Stimulated activated CD8-positive, alpha-beta memory T cell treated with anti-CD3 and anti-CD28 coated beads, Interleukin-12 subunit alpha, Interleukin-12 subunit beta, amount 100 ng/mL, for 4 hours (primary cell): ENCODE results near the gene GPATCH1.
A peak's percentile ranks its signal among the peaks of the same experiment; 100 is the strongest.

ENCODE experiments used
- DNase-seq: peaks from one replicate; pipeline ENCODE4 v3.0.0-alpha.2; 2020; ENCODE audit warnings: low read depth

The GPATCH1 gene

DNA sequence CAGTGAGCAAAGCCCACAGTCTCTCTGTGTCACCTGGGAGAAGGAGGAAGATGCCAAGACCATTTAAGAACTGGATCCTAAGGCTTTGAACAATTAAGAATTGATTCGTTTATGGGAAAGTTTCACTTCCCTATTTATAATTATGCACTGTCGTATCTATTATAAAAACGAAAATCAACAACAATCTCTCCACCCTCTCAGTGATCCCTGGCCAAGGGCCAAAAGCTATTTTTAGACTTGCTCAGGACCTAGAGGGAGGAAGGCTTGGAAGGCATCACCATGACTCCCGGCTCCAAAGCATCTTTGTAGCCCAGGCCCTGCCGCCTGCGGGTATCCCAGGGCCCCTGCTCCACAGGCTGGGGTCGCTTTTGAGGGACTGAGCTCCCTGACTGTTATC lies 17.6 kb upstream of the GPATCH1 start:
- no peak for DNase-seq

DNA sequence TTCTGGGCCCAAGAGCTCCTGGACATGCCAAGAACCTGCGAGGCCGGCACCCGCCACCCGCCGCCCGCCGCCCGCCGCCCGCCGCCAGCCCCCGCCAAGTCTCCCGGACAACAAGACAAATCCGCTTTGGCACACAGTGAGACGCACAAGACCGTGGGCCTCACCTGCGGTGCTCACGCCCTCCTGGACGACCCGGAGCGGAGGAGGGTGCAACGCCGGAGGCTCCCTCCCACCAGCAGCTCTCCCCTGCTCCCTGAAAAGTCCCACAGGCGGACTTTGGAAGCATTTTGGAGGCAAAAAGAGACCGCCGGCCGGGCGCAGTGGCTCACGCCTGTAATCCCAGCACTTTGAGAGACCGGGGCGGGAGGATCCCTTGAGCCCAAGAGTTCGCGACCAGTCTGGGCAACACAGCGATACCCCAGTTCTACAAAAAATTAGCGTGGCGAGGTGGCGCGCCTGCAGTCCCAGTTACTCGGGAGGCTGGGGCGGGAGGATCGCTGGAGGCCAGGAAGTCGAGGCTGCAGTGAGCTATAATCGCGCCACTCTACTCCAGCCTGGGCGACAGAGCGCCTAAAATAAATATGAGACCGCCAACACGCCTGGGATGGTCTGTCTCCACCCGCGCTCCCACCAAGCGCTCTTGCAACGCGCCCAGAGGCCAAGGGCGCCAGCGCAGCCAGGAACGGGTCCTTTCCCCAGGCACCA lies 17.1 kb upstream of the GPATCH1 start:
- no peak for DNase-seq

DNA sequence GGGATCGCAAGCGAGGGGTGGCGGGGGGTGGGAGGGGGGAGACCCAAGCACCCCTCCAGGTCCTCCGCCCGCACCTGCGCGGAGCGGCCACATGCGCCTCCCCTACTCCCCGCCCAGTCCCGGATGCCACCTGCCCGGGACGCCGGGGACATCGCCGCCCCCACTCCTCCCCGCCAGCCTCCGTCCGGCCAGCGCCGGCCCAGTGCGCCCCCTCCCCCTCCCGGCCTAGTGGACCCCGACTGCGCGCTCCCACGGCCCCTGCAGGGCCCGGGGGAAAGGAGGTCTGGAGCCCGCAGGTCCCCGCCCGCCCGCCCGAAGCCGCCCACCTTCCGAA lies 16.6 kb upstream of the GPATCH1 start:
- no peak for DNase-seq

DNA sequence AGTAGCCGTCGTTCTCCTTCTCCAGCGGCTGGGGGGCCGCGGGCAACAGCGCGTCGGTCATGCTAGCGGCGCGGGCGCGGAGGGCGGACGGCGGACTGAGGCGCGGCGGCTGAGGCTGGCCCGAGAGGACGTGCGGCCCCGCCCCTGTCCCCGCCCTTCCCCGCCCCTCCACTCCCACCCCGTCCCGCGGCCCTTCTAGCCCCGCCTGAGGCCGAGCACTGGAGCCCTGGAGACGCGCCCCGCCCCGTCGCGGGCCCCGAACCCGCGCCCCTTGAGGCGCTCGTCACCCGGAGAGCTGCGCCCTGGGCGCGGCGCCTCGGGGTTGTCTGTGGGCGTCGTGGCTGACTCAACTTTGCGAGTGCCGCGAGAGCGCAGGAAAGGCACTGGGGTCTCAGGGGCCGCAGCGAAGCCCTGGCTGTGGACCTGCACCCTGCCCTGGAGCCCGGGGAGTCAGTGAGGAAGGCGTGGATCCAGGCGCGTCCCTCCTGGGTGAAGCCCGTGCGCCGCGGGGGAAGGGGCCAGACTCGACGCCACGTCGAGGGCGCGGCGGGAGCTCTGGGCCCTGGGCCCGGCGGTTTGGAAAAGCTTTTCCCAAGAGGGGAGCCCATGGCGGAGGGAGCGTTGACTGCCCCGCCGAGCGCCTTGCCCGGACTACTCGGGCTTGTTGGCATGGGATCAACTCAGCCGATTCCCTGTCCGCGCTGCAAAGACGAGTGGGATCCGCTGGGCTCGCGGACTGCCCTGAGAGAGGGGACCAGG lies 16.0 kb upstream of the GPATCH1 start, which contains the start of gene RHPN2:
Gene RHPN2 (minus strand): TSS at position 97 of the 759 bp plus-strand sequence. CDS start 36 bp downstream, at position 61.
- peak; percentile 33 for DNase-seq

DNA sequence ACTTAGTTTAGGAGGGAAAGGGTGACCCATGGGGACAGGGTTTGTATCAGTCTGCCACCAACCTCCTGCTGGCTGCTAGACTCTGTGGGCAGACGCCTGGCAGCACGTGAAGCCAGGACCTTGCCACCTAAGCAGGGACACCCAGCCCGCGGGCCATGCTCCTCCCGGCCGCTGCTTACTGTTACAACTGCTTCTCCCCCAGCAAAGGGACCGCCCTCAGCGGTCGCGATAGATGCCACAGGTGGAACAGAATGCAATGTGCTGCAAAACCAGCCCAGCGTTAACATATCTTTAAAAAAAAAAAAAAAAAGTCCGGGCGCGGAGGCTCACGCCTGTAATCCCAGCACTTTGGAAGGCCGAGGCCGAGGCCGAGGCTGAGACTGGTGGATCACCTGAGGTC lies 14.4 kb upstream of the GPATCH1 start:
- no peak for DNase-seq

DNA sequence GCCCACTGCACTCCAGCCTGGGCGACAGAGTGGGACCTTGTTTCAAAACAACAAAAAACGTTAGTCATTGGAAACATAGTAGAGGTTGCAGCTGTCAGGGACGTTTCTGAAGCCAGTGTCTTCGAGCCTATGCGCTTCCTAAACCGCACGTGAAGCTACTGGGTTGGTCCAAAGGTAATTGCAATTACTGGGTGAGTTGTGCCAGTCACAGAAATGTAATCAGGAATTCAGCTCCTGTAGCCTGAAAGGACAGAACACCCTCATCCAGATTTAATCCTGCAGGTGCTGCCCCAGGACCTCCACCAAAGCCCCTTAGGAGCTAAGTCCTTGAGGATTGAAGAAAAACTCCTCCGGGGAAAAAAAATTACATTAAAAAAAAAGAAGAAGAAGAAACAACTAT lies 13.9 kb upstream of the GPATCH1 start:
- DNase-seq: no peak

DNA sequence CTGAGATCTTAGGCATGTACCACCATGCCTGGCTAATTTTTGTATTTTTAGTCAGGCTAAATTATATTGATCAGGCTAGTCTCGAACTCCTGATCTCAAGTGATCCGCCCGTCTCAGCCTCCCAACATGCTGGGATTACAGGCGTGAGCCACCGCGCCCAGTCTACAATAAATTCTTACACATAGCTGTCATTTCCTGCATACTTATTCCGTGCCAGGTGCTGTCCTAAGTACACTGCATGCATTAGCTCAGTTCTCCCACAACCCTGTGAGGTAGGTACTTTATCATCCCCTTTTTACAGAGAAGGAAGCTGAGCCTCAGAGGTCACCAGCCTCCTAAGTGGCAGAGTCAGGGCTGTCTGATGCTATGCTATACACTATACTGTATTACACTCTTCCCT lies 9.1 kb upstream of the GPATCH1 start:
- no peak for DNase-seq

DNA sequence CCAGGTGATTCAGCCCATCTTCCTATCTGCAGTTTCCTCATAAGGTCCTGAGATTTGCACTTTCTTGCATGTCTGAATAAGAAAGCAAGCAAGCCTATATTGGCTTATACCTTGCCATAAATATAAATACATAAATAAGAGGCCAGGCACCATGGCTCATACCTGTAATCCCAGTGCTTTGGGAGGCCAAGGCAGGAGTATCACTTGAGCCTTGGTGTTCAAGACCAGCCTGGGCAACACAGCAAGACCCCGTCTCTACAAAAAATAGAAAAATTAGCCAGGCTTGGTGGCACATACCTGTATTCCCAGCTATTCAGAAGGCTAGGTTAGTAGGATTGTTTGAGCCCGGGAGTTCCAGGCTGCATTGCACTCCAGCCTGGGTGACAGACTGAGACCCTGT lies 5.5 kb upstream of the GPATCH1 start:
- no peak for DNase-seq

DNA sequence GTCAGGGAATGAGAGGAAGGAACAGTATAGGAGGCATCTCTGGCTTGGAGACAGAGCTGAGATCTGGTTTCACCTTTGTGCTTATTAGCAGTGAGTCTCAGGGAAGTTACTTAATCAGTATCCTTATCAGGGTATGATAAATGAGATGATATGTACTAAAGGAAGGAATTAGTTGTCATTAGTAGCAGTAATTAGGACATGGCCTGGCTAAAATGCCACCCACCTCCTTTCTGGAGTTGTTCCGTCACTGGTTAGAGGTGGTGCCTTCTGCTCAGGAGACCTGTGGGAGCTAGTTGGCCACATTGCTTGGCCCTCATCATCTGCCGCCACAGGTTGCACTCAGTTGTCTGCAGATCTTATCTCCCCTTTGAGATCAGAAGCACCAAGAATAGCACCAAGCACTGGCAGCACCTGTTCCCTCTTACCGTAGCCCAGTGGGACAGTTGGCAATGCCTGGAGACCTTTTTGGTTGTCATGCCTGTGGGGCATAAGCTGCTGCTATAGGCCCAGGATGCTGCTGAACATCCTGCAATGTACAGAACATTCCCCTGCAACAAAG lies 4.7 kb downstream of the GPATCH1 start:
- no peak for DNase-seq

DNA sequence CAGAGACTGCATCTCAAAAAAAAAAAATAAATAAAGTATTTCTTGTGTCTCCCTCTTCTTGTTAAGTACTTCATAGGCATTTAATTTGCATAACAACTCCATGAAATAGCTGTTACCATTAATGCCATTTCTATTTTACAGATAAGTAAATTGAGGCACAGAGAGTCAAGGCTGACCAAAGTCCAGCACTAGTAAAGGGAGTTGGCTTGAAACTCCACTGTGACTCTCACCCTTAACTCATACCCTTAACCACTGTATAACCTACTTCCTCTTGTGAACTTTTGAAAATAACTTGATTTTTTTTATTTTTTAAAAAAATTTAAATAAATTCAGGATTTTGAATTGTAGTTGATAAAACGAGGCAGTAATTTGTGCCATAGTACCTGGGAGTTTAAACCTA lies 6.0 kb downstream of the GPATCH1 start:
- DNase-seq: no peak

DNA sequence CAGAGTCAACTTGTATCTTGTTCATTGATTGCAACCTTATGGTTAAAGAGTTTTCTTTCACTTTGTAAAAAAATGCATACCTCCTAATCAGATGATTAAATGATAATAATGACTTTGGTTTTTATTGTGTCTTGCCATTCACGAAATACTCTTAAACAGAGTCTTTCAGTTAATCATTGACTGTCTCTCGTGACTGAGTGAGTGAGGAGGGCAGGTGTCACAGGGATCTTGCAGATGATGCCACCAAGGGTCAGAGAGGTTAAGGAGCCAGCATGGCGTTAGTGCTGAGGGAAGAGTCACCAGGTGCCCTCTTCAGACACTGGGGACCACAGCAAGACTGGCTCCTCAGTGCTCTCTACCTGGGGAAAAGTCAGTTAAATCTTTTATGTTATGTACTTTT lies 8.0 kb downstream of the GPATCH1 start:
- no peak for DNase-seq

DNA sequence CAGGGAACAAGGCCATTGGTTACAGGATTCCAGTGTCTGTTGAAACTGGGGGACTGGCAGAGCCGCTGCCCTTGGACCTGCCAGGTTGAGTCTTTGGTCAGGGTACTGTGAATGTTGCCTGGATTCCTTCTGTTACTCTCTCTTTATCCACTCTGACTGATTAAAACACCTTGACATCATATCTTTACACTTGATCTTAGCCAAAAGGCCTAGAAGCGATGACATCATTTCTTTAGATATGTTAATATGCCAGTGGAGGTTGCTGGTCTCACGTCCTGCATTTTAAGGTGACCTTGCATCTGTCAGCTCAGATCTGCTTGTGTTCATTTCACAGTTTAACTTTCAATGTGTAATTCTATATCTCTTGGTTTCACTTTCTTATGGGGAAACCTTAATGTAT lies 9.2 kb downstream of the GPATCH1 start:
- DNase-seq: no peak

DNA sequence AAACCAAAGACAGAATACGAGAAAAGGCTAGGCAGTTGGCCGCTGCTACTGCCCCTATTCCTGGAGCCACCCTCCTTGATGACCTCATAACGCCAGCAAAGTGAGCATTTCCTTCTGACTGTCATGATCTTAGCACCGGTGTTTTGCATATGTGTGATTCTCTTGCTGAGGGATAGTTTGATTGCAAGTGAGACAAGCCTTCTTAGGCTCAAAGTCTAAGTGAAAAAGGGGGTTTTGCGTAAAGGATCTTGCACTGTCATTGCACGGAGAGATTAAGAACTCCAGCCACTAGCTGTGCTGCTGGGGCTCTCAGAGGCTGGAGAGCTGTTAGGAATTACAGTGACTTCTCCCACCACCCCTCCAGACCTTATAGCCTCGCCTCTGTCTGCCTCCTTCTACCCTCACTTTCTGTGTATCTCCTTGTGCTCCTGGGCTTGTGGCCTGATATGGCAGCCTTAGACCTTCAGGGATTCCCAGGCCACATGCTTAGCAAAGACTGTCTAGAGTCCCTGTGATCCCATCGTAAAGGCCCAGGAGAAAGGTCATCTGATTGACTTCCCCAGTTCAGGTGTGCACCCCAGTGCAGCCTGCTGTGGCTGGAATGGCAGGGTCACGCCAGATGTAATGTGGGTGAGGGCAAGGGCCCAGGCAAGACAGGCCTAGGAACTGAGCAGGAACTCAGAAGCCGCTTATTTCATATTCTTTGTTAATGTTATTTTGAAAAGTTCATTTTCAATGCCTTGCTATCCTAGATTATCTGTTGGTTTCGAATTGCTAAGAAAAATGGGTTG lies 12.6 kb downstream of the GPATCH1 start:
- DNase-seq: no peak

DNA sequence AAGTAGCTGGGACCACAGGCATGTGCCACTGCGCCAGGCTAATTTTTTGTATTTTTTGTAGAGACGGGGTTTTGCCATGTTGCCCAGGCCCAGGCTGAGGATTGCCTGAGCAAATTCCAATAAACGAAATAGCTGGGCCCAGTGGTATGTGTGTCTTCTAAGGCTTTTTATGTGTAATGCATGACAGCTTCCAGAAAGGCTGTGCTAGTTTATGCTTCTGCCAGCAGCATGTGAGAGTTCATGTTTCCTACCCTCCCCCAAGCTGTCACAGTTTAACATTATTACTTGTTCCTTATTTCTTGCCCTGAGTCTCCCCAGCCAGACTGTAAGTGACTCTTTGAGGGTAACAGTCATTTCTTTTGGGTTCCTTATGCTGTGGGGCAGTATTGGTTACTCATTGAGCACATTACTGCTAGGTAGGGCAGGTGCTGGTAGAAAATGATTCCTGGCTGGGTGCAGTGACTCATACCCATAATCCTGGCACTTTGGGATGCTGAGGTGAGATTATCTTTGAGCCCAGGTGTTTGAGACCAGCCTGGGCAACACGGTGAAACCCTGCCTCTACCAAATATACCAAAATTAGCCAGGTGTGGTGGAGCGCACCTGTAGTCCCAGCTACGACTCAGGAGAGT lies 13.6 kb downstream of the GPATCH1 start:
- no peak for DNase-seq

DNA sequence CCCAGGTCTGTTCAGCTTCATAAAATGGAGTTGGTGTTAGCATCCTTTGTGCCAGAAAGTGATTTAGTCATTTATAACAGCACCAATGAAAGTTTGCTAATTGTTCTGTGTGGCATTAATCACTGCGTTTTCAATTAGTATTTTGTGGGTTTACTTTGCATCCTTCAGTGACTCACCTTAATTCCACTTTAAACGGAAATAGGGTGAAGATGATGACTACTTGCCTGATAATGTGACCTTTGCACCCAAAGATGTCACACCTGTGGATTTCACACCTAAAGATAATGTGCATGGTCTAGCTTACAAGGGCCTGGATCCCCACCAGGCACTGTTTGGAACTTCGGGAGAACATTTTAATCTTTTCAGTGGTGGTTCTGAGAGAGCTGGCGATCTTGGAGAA lies 15.0 kb downstream of the GPATCH1 start:
- DNase-seq: no peak

DNA sequence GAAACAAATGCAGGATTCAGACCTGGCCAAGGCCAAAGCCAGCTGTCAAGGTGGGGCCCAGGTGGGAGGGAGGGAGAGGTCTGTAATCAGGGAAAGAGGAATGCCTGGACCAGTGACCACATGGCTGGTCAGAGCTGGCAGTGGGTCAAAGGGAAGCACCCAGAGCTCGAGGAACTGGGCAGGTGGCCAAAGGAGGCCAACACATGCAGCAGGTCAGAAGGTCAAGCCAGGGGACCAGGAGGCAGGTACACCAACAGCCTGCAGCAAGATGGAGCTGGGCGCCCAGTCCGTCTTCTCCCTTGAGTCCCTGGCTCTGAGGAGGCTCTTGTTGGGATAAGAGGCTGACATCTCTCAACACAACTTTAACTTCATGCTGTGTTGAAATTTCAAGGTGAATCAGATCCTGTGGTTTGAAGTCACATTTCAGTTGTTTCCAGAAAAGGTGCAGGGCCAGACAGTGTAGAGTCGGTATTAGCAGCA lies 17.1 kb downstream of the GPATCH1 start:
- no peak for DNase-seq

DNA sequence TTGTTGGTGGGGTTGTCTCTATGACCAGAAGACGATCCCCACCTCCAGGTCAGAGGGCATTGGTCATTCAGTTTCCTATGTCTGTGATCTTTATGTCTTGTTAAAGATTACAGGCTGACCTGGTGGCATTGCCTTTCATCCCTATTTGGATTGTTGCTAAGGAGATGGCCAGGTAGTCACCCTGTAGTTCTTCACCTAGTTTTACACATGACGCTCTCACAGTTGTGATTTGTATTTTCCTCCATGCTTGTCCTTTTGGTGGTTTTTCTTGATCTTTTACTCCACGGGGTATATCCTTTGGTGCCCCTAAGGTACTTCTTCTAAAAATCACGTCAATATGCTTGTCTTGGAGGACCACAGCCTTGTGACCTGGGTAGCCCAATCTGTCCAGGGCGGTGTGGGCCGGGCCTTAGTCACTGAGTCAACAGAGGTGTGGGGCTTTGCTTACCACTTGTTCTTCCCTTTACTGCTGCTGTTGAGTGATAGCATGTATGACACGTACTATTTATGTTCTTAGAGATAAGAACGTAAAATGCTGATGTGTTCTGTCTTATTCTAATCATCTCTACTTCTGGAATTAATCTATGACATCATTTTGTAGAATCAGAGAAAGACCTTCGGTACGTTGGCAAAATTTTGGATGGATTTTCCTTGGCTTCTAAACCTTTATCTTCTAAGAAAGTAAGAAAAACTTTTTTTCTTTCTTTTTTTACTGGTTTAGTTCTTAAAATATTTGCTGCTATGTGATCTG lies 20.1 kb downstream of the GPATCH1 start:
- no peak for DNase-seq

DNA sequence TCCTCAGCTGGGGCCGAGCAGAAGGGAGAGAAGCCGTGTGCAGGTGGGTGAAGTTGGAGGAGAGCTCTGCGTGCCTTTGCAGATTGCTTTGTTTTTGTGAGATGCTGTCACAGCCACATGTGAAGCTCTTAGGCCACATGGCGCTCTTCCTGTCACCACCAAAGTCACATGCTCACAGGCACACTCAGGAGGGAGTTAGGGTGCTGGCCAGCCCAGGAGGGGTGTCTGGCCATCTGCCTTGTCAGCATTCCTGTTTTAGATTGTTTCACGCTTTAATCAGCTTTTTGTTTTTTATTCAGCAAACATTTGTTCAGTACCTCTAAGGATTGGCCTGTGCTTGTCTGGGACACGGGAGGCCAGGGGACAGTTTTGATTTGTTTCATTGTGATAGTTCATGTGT lies 21.9 kb downstream of the GPATCH1 start:
- no peak for DNase-seq

DNA sequence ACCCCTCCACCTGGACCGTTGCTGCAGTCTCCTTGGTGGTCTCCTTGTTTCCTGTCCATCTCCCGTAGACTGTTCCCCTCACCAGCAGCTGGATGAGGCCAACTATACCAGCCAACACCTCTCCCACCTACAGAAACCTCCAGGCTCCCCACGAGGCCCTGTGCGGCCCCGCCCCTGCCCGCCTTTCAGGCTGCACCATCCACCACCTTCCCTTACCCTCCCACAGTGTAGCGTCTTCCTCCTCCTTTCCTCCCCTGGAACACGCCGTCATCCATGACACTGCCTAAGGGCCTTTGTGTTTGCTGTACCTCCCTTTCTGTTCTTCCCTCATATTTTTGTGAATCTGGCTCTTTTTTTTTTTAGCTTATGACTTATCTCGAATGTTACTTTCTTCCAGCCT lies 27.2 kb downstream of the GPATCH1 start:
- DNase-seq: no peak

DNA sequence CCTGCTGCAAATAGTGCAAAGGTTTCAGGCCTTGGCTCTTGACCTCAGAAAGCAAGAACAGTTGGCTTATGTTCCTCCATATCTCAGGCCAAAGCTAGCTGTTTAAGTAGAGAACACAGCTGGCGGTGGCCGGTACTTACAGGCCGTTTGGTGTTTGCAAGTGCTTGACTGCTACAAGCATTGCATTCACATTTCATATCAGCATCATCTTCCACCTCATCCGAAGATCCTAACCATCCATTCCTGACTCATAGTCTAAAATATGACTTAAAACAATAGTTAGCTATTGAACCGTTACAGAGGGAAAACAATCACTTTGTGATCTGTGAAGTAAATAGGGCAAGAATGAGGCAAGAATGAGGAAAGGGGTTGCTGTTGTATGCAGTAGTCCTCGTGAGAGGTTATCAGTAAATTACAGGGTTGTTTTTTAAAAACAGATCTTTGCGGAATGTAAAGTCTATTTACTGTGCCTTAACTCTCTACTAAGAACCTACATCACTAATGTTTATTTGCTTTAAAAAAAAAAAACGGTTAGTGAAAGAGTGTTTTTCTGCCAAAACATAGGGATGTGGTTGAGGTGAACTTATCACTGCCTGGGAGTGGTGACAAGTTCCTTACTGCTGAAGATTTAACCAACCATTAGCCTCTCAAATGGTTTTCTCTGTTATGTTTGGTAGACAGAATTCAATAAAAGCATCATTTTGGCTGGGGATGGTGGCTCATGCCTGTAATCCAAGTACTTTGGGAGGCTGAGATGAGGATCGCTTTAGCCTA lies 29.3 kb downstream of the GPATCH1 start:
- DNase-seq: no peak

DNA sequence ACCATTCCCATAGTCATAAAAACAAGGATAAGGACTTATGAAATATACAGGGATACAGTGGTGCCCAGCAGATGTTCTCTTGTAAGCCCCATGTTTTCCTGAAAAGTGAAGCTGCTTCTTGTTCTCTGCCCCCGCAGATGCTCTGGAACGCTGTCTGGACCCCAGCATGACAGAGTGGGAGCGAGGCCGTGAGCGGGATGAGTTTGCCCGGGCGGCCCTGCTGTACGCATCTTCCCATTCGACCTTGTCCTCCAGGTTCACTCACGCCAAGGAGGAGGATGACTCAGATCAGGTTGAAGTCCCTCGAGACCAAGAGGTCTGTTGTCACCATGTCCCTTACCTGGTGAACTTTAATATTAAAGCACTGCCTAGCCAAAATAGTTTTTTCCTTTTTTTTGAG lies 30.6 kb downstream of the GPATCH1 start:
- no peak for DNase-seq
